ENCODE data around the gene ATAD3A.

Gene ATAD3A

GRCh38 chr1:1578371-1578940, 66.5 kb downstream of the ATAD3A start:
- H3K9me3 ChIP-seq (ENCODE audit: control insufficient read depth in 1 of 2, low read length in 2 of 2) = no peaks in the 10 kb centered on the region
- peaks cover 2 to 3% of the 10 kb centered on the region in 2 donors for H3K4me1 ChIP-seq (ENCODE audit: control insufficient read depth in 1 of 2, insufficient read depth in 2 of 2, low read length in 2 of 2)
- H3K4me3 ChIP-seq (ENCODE audit: low read depth in 1 of 2, low read length in 2 of 2) = no peak overlapping the region
- H3K27ac ChIP-seq (ENCODE audit: low read length) = no peak overlapping the region
- H3K36me3 ChIP-seq (ENCODE audit: control insufficient read depth in 1 of 2, insufficient read depth in 2 of 2, low read length in 2 of 2) = peaks cover 0 to 5% of the 10 kb centered on the region in 2 donors
- no peaks in the 10 kb centered on the region for H3K27me3 ChIP-seq (ENCODE audit: low read depth, low read length)

DNA sequence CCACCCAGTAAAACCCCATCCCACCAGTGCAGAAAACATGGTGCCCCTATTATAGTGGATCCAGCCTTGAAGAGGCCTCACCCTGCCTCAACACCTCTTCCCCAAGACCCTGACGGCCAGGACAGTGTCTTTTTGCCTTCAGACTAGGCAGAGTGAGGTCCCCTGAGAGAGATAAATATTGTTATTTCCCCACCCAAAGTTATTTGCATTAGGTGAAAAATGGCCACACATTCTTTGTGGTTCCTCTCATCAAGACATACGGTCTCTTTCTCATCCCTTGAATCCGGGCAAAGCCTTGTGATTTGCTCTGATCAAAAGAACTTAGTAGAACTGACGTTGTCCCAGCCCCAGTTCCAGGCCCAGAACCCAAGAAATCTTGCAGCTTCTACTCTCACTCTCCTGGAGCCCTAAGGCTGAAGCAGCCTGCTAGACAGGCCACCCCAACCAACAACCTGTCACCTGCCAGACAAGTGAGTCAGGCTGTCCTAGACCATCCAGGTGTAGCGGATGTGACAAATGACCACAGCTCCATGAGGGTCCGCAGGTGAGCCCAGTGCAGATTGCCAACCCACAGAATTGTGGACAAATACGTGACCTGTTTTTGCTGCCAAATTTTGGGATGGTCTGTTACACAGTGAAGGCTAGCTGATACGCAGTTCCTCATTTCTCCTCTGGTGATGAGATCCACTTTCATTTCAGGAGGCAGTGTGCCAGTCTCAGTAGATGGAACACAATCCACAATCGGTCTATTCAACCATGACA, 70.8 kb downstream of the ATAD3A start:
- no peak overlapping the region for H3K27ac ChIP-seq (ENCODE audit: low read length)
- H3K27me3 ChIP-seq (ENCODE audit: low read depth, low read length) = no peaks in the 10 kb centered on the region

DNA sequence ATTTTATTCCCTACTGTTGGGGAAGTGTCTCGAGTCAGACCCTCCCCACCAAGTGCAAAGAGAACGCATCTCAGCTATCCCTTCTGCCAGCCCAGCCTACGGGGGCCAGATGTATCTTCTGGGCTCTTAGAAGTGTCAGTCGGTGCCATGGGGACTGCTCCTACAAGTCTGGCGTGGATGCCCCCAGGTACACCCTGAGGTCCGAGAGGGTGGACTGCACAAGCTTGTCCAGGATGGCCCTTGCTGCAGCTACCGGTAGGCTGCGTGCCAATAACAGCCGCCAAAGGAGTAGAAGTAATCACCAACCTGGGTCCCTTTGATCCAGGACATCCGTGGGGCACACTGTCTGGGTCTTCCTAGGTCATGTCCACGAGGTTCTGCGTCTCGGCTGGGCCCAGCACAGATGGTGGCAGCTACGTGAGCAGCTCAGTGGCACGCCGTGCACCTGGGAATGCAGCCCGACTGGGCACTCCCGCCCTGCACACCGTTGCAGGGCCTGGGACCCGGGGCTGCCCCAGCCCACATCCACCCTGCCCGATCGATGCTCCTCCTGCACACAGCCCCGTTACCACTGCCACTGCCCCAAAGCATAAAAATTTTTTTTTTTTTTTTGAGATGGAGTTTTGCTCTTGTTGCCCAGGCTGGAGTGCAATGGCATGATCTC, 71.5 kb downstream of the ATAD3A start:
- no peaks in the 10 kb centered on the region for H3K27me3 ChIP-seq (ENCODE audit: low read depth, low read length)
- H3K4me1 ChIP-seq (ENCODE audit: control insufficient read depth in 1 of 2, insufficient read depth in 2 of 2, low read length in 2 of 2) = no peaks in the 10 kb centered on the region
- no peaks in the 10 kb centered on the region for H3K36me3 ChIP-seq (ENCODE audit: control insufficient read depth in 1 of 2, insufficient read depth in 2 of 2, low read length in 2 of 2)

More for the DNA sequence above, 70.8 kb downstream of the ATAD3A start:
- Histone ChIP-seq H3K36me3 (ENCODE audit: control insufficient read depth in 1 of 2, insufficient read depth in 2 of 2, low read length in 2 of 2) (no peaks in the 10 kb centered on the region), H3K4me1 (ENCODE audit: control insufficient read depth in 1 of 2, insufficient read depth in 2 of 2, low read length in 2 of 2) (no peaks in the 10 kb centered on the region), H3K9me3 (ENCODE audit: control insufficient read depth in 1 of 2, low read length in 2 of 2) (no peaks in the 10 kb centered on the region), H3K4me3 (ENCODE audit: low read depth in 1 of 2, low read length in 2 of 2) (no peak overlapping the region)

More for the DNA sequence above, 71.5 kb downstream of the ATAD3A start:
- H3K9me3 ChIP-seq (ENCODE audit: control insufficient read depth in 1 of 2, low read length in 2 of 2) = no peaks in the 10 kb centered on the region
- no peak overlapping the region for H3K4me3 ChIP-seq (ENCODE audit: low read depth in 1 of 2, low read length in 2 of 2)
- no peak overlapping the region for H3K27ac ChIP-seq (ENCODE audit: low read length)

All from muscle layer of duodenum (tissue), 2 donors.